HG02938 (cell line): ENCODE results near the gene DAZ1.
"Not testable (repeated sequence)": the region's sequence is repeated elsewhere in the genome, so short reads cannot be mapped to it uniquely, and the experiment has no call there.

ENCODE experiments used
- ATAC-seq: cut with Tn5 transposase; IDR thresholded peaks from one replicate; pipeline ENCODE4 v1.9.1; 2021; ENCODE audit warnings: mild to moderate bottlenecking, moderate library complexity; ENCODE audit not compliant: unreplicated experiment

DAZ1 gene, protein sequence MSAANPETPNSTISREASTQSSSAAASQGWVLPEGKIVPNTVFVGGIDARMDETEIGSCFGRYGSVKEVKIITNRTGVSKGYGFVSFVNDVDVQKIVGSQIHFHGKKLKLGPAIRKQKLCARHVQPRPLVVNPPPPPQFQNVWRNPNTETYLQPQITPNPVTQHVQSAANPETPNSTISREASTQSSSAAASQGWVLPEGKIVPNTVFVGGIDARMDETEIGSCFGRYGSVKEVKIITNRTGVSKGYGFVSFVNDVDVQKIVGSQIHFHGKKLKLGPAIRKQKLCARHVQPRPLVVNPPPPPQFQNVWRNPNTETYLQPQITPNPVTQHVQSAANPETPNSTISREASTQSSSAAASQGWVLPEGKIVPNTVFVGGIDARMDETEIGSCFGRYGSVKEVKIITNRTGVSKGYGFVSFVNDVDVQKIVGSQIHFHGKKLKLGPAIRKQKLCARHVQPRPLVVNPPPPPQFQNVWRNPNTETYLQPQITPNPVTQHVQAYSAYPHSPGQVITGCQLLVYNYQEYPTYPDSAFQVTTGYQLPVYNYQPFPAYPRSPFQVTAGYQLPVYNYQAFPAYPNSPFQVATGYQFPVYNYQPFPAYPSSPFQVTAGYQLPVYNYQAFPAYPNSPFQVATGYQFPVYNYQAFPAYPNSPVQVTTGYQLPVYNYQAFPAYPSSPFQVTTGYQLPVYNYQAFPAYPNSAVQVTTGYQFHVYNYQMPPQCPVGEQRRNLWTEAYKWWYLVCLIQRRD

DNA sequence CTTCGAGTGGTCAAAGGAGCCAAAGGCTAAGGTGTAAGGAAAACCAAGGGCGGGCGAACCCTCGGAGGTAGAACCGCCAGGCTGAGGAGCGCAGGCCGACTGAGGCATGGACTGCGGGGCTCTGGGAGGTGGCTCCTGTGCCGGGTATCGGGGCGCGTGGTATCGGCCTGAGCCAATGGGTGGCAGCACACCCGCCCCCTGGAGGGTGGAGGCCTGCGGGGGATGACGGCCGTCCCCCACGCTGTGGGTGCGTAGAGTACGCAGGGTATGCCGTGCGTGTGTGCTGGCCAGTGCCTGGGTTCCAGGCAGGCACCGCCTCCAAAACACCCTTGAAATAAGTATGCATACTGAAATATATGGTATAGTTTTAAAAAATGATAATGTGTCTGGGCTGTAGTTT, at the start of gene DAZ1:
Gene DAZ1 (minus strand): TSS at position 101 of the 400 bp plus-strand sequence. CDS start 208 bp downstream, outside the sequence.
- not testable (repeated sequence) for ATAC-seq

DNA sequence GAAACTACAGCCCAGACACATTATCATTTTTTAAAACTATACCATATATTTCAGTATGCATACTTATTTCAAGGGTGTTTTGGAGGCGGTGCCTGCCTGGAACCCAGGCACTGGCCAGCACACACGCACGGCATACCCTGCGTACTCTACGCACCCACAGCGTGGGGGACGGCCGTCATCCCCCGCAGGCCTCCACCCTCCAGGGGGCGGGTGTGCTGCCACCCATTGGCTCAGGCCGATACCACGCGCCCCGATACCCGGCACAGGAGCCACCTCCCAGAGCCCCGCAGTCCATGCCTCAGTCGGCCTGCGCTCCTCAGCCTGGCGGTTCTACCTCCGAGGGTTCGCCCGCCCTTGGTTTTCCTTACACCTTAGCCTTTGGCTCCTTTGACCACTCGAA, 20.4 kb upstream of the DAZ1 start, which contains the start of gene DAZ2:
Gene DAZ2 (plus strand): TSS at position 301 of the 400 bp plus-strand sequence. CDS start 208 bp downstream, outside the sequence.
- ATAC-seq: not testable (repeated sequence)

GRCh38 chrY:23210681-23211080, 11.9 kb upstream of the DAZ1 start:
- ATAC-seq: not testable (repeated sequence)

DNA sequence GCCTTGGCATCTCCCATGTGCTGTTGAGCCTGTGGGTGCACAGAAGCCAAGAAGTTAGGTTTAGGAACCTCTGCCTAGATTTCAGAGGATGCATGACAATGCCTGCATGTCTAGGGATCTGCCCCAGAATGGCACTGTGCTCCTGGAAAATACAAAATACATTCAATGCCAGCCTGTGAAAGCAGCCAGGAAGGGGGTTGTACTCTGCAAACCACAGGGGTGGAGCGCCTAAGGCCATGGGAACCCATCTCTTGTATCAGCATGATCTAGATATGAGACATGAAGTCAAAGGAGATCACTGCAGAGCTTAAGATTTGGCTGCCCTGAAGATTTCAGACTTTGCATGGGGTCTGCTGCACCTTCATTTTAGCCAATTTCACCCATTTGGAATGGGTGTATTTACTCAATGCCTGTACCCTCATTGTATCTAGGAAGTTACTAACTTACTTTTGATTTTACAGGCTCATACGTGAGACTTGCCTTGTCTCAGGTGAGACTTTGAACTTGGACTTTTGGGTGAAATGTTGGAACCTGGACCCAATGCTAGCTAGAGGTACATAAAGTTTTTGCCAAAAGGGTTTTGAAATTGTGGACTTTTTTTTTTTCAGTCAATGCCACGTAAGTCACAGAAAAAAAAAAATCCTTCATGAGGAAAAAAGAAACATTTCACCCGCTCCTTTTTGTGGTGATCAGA, 11.1 kb upstream of the DAZ1 start:
- not testable (repeated sequence) for ATAC-seq

- ATAC-seq: not testable (repeated sequence)
Measured at GRCh38 chrY:23207455-23207854, 8.6 kb upstream of the DAZ1 start.
